BLaER1 (cell line): ENCODE results near the gene CENPM.

Source experiments
- H3K27ac ChIP-seq: shearing (Covaris generic); formaldehyde crosslinking; 2 replicates; pipeline ENCODE4 v1.8.1; 2022
- H3K27me3 ChIP-seq: shearing (Covaris generic); formaldehyde crosslinking; 2 replicates; pipeline ENCODE4 v1.8.1; 2022
- H3K36me3 ChIP-seq: shearing (Covaris generic); formaldehyde crosslinking; 2 replicates; pipeline ENCODE4 v1.8.1; 2022
- H3K4me1 ChIP-seq: shearing (Covaris generic); formaldehyde crosslinking; 2 replicates; pipeline ENCODE4 v1.8.1; 2022
- H3K4me2 ChIP-seq: shearing (Covaris generic); formaldehyde crosslinking; 2 replicates; pipeline ENCODE4 v1.8.1; 2022
- H3K4me3 ChIP-seq: shearing (Covaris generic); formaldehyde crosslinking; 2 replicates; pipeline ENCODE4 v1.8.1; 2022
- H3K9ac ChIP-seq: shearing (Covaris generic); formaldehyde crosslinking; 2 replicates; pipeline ENCODE4 v1.8.1; 2022
- H3K9me3 ChIP-seq: shearing (Covaris generic); formaldehyde crosslinking; 2 replicates; pipeline ENCODE4 v1.8.1; 2022
- H4K20me1 ChIP-seq: shearing (Covaris generic); formaldehyde crosslinking; 2 replicates; pipeline ENCODE4 v1.8.1; 2022
- Cebpa-rat ChIP-seq: shearing (Covaris generic); IDR thresholded peaks from 2 replicates; pipeline ENCODE4 v1.8.1; 2022

CENPM gene

GRCh38 chr22:41910050-41911000 is 36.6 kb downstream of the CENPM start:
- Histone ChIP-seq H3K4me3 (peak overlapping the region; percentile 60), H3K27ac (no peak overlapping the region), H3K27me3 (peaks cover 82% of the 10 kb centered on the region), H3K4me1 (peaks cover 55% of the 10 kb centered on the region), H3K4me2 (peak overlapping the region; percentile 87), H3K36me3 (peaks cover 29% of the 10 kb centered on the region), H3K9ac (0 out of 2 replicates have a peak overlapping the region, but pooled peaks have one; percentile 24), H4K20me1 (peaks cover 99% of the 10 kb centered on the region), H3K9me3 (no peaks in the 10 kb centered on the region)
- TF ChIP-seq Cebpa-rat, result no peak

GRCh38 chr22:41909310-41910049 is 37.5 kb downstream of the CENPM start:
- Histone ChIP-seq H3K27me3 (peaks cover 73% of the 10 kb centered on the region), H3K27ac (no peak overlapping the region), H4K20me1 (peaks cover 99% of the 10 kb centered on the region), H3K36me3 (peaks cover 37% of the 10 kb centered on the region), H3K4me2 (peak overlapping the region; percentile 87), H3K9me3 (no peaks in the 10 kb centered on the region), H3K4me3 (peak overlapping the region; percentile 60), H3K9ac (no peak overlapping the region), H3K4me1 (peaks cover 48% of the 10 kb centered on the region)
- no peak for TF ChIP-seq Cebpa-rat

GRCh38 chr22:41908411-41909309 is 38.3 kb downstream of the CENPM start:
- no peaks in the 10 kb centered on the region for H3K9me3 ChIP-seq
- no peak overlapping the region for H3K4me3 ChIP-seq
- H3K36me3 ChIP-seq, result peaks cover 45% of the 10 kb centered on the region
- peaks cover 100% of the 10 kb centered on the region for H4K20me1 ChIP-seq
- H3K9ac ChIP-seq, result no peak overlapping the region
- H3K27ac ChIP-seq, result no peak overlapping the region
- H3K27me3 ChIP-seq, result peaks cover 65% of the 10 kb centered on the region
- peak overlapping the region; percentile 87 for H3K4me2 ChIP-seq
- peaks cover 41% of the 10 kb centered on the region for H3K4me1 ChIP-seq
- no peak for TF ChIP-seq Cebpa-rat

- H3K4me1 ChIP-seq, result peaks cover 41% of the 10 kb centered on the region
- H3K36me3 ChIP-seq, result peaks cover 55% of the 10 kb centered on the region
- no peak for TF ChIP-seq Cebpa-rat
- H3K4me2 ChIP-seq, result peak overlapping the region; percentile 87
- peaks cover 56% of the 10 kb centered on the region for H3K27me3 ChIP-seq
- H3K4me3 ChIP-seq, result no peak overlapping the region
- H3K9ac ChIP-seq, result no peak overlapping the region
- peaks cover 100% of the 10 kb centered on the region for H4K20me1 ChIP-seq
- H3K27ac ChIP-seq, result no peak overlapping the region
- H3K9me3 ChIP-seq, result no peaks in the 10 kb centered on the region
These were observed 39.2 kb downstream of the CENPM start for GRCh38 chr22:41907436-41908401.

GRCh38 chr22:41906822-41907221 is 40.1 kb downstream of the CENPM start:
- H3K9ac ChIP-seq, result no peak overlapping the region
- H3K36me3 ChIP-seq, result peaks cover 64% of the 10 kb centered on the region
- no peaks in the 10 kb centered on the region for H3K9me3 ChIP-seq
- no peak overlapping the region for H3K27ac ChIP-seq
- no peak overlapping the region for H3K4me3 ChIP-seq
- peaks cover 100% of the 10 kb centered on the region for H4K20me1 ChIP-seq
- H3K4me2 ChIP-seq, result no peak overlapping the region
- peaks cover 47% of the 10 kb centered on the region for H3K27me3 ChIP-seq
- H3K4me1 ChIP-seq, result peaks cover 41% of the 10 kb centered on the region
- no peak for TF ChIP-seq Cebpa-rat

- no peaks in the 10 kb centered on the region for H3K9me3 ChIP-seq
- H3K9ac ChIP-seq, result no peak overlapping the region
- H4K20me1 ChIP-seq, result peaks cover 99% of the 10 kb centered on the region
- no peak for TF ChIP-seq Cebpa-rat
- no peak overlapping the region for H3K4me3 ChIP-seq
- peaks cover 35% of the 10 kb centered on the region for H3K27me3 ChIP-seq
- peaks cover 34% of the 10 kb centered on the region for H3K4me1 ChIP-seq
- no peak overlapping the region for H3K27ac ChIP-seq
- H3K36me3 ChIP-seq, result peaks cover 76% of the 10 kb centered on the region
- H3K4me2 ChIP-seq, result no peak overlapping the region
These were observed 41.3 kb downstream of the CENPM start for GRCh38 chr22:41905411-41906202.

GRCh38 chr22:41904450-41905410 is 42.2 kb downstream of the CENPM start:
- no peak overlapping the region for H3K4me3 ChIP-seq
- H3K9ac ChIP-seq, result no peak overlapping the region
- no peak overlapping the region for H3K4me2 ChIP-seq
- TF ChIP-seq Cebpa-rat, result no peak
- peaks cover 85% of the 10 kb centered on the region for H3K36me3 ChIP-seq
- H4K20me1 ChIP-seq, result peaks cover 99% of the 10 kb centered on the region
- H3K9me3 ChIP-seq, result no peaks in the 10 kb centered on the region
- peaks cover 26% of the 10 kb centered on the region for H3K27me3 ChIP-seq
- H3K4me1 ChIP-seq, result peaks cover 26% of the 10 kb centered on the region
- no peak overlapping the region for H3K27ac ChIP-seq
